Brain microvascular endothelial cell (primary cell): ENCODE results near the gene TET2.
A peak's percentile ranks its signal among the peaks of the same experiment; 100 is the strongest.

ENCODE experiments used
- DNase-seq: peaks from one replicate; pipeline ENCODE4 v3.0.0-alpha.2; 2020
- H3K27ac ChIP-seq: fragments of 250-450 bp; sonication (Bioruptor Pico); 2 replicates; pipeline ENCODE4 v1.5.1; 2020; ENCODE audit warnings: mild to moderate bottlenecking, moderate library complexity
- H3K27me3 ChIP-seq: fragments of 250-450 bp; sonication (Bioruptor Pico); replicated peaks from 2 replicates; pipeline ENCODE4 v1.5.1; 2020; ENCODE audit warnings: mild to moderate bottlenecking
- H3K36me3 ChIP-seq: fragments of 250-450 bp; sonication (Bioruptor Pico); replicated peaks from 2 replicates; pipeline ENCODE4 v1.5.1; 2020; ENCODE audit warnings: mild to moderate bottlenecking
- H3K4me3 ChIP-seq: 2 replicates; pipeline ENCODE4 v1.5.1; 2011; ENCODE audit warnings: low read depth, mild to moderate bottlenecking, control low read depth, low read length, moderate library complexity
- in situ Hi-C: cut with HindIII; loops from 2 replicates; pipeline ENCODE4 v1.10.0; 2017; ENCODE audit warnings: low sequenced_read_pairs, low pct_ligation_motif_present
- TF ChIP-seq, protein P1 (sequence below): IDR thresholded peaks from 2 replicates; pipeline ENCODE4 v1.5.1; 2011; ENCODE audit warnings: low read depth, mild to moderate bottlenecking, moderate library complexity, low read length, control low read depth, inconsistent platforms; ENCODE audit errors: missing control alignments

Gene TET2

DNA sequence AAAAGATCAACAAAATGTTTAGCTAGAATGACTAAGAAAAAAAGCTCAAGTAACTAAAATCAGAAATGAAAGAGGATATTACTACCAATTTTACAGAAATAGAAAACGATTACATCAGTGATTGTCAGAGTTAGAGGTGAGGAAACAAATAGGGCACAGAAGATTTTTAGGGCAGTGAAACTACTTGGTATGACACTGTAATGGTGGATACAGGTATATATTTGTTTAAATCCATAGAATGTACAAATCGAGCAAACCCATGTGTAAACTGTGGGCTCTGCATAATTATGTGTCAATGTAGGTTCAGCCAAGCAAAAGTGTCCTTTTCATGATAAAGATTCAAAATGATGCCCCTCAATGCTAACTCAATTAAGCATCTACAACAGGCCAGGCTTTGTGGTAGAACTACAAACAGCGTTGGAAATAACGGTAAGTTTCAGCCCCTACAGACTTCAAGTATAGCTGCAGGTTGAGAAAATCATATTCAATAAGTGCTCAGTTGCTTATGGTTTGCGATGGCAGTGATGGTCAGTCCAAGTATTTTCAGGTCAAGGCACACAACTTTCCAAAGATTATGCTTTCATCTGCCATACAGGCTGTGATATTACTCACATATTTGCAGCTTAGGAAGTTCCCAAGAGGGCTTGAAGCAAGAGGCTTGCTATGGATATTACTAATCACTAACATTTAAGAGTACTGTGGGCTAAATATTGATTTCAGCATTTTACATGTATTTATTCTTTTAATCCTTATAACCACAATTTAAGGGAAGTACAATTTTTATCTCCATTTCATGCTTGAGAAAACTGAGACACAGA, 158.6 kb downstream of the TET2 start:
- TF ChIP-seq, protein P1, sequence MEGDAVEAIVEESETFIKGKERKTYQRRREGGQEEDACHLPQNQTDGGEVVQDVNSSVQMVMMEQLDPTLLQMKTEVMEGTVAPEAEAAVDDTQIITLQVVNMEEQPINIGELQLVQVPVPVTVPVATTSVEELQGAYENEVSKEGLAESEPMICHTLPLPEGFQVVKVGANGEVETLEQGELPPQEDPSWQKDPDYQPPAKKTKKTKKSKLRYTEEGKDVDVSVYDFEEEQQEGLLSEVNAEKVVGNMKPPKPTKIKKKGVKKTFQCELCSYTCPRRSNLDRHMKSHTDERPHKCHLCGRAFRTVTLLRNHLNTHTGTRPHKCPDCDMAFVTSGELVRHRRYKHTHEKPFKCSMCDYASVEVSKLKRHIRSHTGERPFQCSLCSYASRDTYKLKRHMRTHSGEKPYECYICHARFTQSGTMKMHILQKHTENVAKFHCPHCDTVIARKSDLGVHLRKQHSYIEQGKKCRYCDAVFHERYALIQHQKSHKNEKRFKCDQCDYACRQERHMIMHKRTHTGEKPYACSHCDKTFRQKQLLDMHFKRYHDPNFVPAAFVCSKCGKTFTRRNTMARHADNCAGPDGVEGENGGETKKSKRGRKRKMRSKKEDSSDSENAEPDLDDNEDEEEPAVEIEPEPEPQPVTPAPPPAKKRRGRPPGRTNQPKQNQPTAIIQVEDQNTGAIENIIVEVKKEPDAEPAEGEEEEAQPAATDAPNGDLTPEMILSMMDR = no peak
- in situ Hi-C loops = no loop called here
- H3K27ac ChIP-seq = no peak overlapping the region

GRCh38 chr4:105306158-105306781, 159.6 kb downstream of the TET2 start:
- Histone ChIP-seq H3K36me3 (no peaks in the 10 kb centered on the region), H3K4me3 (no peak overlapping the region), H3K27ac (no peak overlapping the region), H3K27me3 (no peaks in the 10 kb centered on the region)
- DNase-seq = peak; percentile 40
- in situ Hi-C loops = no loop called here
- TF ChIP-seq, protein P1 = no peak

More for the DNA sequence above, 158.6 kb downstream of the TET2 start:
- DNase-seq = no peak
- H3K36me3 ChIP-seq = no peaks in the 10 kb centered on the region
- no peak overlapping the region for H3K4me3 ChIP-seq
- no peaks in the 10 kb centered on the region for H3K27me3 ChIP-seq

GRCh38 chr4:105306820-105307219, 160.1 kb downstream of the TET2 start:
- Histone ChIP-seq H3K4me3 (no peak overlapping the region), H3K27me3 (no peaks in the 10 kb centered on the region), H3K36me3 (no peaks in the 10 kb centered on the region), H3K27ac (no peak overlapping the region)
- in situ Hi-C loops = no loop called here
- TF ChIP-seq, protein P1 = no peak
- DNase-seq = no peak

DNA sequence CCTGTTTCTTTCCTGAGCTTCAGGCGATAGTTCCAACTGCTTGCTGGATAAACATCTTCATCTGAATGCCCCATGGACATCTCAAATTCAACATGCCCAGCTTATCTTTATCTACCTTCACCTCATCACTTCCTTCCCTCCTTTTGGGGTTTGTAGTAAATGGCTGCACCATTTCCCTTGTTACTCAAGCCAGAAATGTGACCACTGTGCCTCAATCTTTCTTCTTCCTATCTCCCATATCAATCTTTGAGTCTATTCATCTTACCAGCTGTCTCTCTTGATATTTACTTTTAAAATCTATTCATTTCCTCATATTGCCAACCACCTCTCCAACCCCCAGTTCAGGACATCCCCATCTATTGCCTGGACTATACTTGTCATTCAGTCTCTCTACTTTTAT, 171.8 kb downstream of the TET2 start:
- H3K36me3 ChIP-seq = no peaks in the 10 kb centered on the region
- no peak overlapping the region for H3K4me3 ChIP-seq
- in situ Hi-C loops = no loop called here
- TF ChIP-seq, protein P1 = no peak
- DNase-seq = no peak
- no peaks in the 10 kb centered on the region for H3K27me3 ChIP-seq
- no peak overlapping the region for H3K27ac ChIP-seq

DNA sequence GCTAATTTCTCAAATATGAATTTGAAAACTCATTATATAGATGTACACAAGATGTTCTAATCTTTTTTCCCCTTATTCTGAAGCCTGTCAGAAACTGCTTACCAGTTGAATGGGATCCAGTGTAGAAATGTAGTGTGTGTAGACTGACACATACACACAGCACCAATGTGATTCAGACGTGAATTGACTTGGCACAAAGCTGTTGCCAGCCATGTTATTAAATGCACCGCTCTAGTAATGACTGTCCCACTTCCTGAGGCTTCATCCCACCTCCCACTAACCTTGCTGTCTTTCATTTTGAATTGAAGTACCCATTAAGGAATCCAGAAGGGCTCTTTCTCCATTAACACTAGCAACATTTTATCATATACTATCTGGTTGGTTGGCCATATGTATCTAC, 180.5 kb downstream of the TET2 start:
- Histone ChIP-seq H3K36me3 (no peaks in the 10 kb centered on the region), H3K4me3 (no peak overlapping the region), H3K27ac (no peak overlapping the region), H3K27me3 (no peaks in the 10 kb centered on the region)
- DNase-seq = no peak
- TF ChIP-seq, protein P1 = no peak
- in situ Hi-C loops = no loop called here
